ENCODE data around the gene HNRNPL. TPM values are rescaled to one million over a fixed set of nuclear protein-coding genes. Genes with fewer than 3 reads are reported as not detected.

Gene HNRNPL
- total and polyA plus RNA-seq, 10 of the 15 experiments (the other 5 are each of a cell fraction or from before 2014, with no cell fraction given) = 32.5 to 512 (median 306) TPM

GRCh38 chr19:38851622-38852230 is 1.9 kb upstream of the HNRNPL start (continued):
- TF ChIP-seq BHLHE40 (IDR thresholded peaks at IDR 0.05; ENCODE audit: borderline replicate concordance in 1 of 2, low read depth in 2 of 2, low read length in 1 of 2) (peak; percentile 78 to 93), RB1 (IDR thresholded peaks at IDR 0.05; ENCODE audit: borderline replicate concordance) (peak; percentile 59; the same call in 1 of the 2 replicates), TAF1 (IDR thresholded peaks at IDR 0.05; ENCODE audit: borderline replicate concordance, low read depth, low read length) (no peak), MEF2B (IDR thresholded peaks at IDR 0.05; ENCODE audit: partially characterized antibody, poor library complexity, severe bottlenecking) (peak; percentile 30), ZNF24 (IDR thresholded peaks at IDR 0.05) (no peak), GATAD2B (conservative IDR thresholded peaks at IDR 0.05; ENCODE audit: low read depth) (peak; percentile 63; the same call in 1 of the 2 replicates), POLR2A (IDR thresholded peaks at IDR 0.05; ENCODE audit: low read depth, low read length) (peak; percentile 77), EGR1 (IDR thresholded peaks at IDR 0.05; ENCODE audit: borderline replicate concordance in 1 of 2, low read depth in 2 of 2, low read length in 2 of 2) (peak in 1 of 2 experiments; percentile 97; a peak in 2 of 3 replicates), BCL11A (IDR thresholded peaks at IDR 0.05; ENCODE audit: low read depth, low read length) (no peak), KAT2A (conservative IDR thresholded peaks at IDR 0.05; ENCODE audit: control insufficient read depth, low read depth, low read length) (no peak)
- TF ChIP-seq, protein P1, sequence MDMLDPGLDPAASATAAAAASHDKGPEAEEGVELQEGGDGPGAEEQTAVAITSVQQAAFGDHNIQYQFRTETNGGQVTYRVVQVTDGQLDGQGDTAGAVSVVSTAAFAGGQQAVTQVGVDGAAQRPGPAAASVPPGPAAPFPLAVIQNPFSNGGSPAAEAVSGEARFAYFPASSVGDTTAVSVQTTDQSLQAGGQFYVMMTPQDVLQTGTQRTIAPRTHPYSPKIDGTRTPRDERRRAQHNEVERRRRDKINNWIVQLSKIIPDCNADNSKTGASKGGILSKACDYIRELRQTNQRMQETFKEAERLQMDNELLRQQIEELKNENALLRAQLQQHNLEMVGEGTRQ (IDR thresholded peaks at IDR 0.05; ENCODE audit: borderline replicate concordance, low read depth, low read length) = peak; percentile 73
- TF ChIP-seq, protein P2, sequence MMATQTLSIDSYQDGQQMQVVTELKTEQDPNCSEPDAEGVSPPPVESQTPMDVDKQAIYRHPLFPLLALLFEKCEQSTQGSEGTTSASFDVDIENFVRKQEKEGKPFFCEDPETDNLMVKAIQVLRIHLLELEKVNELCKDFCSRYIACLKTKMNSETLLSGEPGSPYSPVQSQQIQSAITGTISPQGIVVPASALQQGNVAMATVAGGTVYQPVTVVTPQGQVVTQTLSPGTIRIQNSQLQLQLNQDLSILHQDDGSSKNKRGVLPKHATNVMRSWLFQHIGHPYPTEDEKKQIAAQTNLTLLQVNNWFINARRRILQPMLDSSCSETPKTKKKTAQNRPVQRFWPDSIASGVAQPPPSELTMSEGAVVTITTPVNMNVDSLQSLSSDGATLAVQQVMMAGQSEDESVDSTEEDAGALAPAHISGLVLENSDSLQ (IDR thresholded peaks at IDR 0.05) = peak; percentile 53
